Subcutaneous adipose tissue (tissue), 4 donors: Measurements from ENCODE around the gene CCDC3. TPM values are rescaled to one million over a fixed set of nuclear protein-coding genes. Genes with fewer than 3 reads are reported as not detected.

ENCODE experiments used
- CTCF ChIP-seq: fragments of 450-650 bp; IDR thresholded peaks from one replicate; pipeline ENCODE4 v1.5.1; 2016; ENCODE audit warnings: low read depth, mild to moderate bottlenecking, control low read depth, antibody characterized with exemption, moderate library complexity
- total RNA-seq, 4 donors: library from RNA; depleted of rRNA; stranded (reverse); fragments of >200 nt; gene quantifications; one replicate each; pipeline ENCODE4 v1.1.0, GENCODE V29; 2016

Gene CCDC3
- total RNA-seq, 4 donors from 2014 or later = 4.8 to 39.1 (median 19.4) TPM

- no peak for TF ChIP-seq CTCF
Measured at GRCh38 chr10:13019280-13019679, 17.8 kb upstream of the CCDC3 start.

DNA sequence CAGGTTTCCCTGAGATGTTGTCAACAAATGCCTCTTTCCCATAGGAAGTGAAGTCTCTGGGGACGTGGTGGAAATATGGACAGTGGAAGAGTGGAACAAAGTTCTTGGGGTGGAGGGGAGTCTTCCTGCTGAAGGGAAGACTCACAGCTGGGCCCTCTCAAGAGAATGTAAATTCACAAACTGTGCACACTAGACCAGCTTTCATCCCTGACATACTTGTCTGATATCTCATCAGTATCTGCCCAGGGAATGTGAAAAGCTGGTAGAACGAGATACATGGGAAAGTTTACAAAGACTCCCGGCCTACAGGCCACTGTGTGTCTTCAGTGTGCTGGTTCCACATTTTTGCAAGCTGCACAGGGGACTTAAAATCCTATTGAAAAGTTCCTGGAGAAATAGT, 16.7 kb upstream of the CCDC3 start:
- TF ChIP-seq CTCF = no peak

DNA sequence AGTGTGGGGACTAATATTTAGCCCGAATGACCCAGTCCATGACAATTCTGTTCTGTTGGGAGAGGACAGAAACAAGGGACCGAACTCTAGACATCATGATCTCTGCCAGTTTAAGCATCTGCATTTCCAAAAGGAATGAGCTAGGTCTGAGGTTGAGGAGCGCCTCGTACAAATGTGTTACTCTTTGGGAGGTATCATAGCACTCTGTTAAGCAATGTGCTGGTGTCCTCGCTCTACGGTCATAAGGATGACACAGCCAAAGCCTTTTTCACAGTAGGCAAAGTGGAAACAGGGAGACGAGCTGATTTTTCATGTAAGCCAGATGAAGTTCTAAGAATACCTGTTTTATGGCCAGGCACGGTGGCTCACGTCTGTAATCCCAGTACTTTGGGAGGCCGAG, 15.4 kb upstream of the CCDC3 start:
- no peak for TF ChIP-seq CTCF

DNA sequence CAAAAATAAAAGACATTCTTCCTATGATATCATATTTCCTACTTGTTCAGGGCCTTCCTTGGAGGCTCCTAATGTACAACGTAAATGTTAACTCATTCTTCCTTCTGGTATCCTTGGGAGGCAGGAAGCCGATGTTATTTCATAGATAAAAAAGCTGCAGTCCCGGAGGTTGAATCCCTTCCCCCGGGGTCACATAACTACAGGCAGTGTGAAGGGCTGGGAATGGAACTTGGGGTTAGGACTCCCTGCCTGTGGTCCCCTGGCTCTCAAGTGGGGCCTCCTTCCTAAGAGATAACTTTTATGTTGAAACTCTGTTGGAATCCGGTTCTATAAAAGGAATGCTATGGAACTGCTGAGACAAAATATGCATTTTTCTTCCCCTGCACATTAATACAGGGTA, 14.9 kb upstream of the CCDC3 start:
- TF ChIP-seq CTCF = no peak

DNA sequence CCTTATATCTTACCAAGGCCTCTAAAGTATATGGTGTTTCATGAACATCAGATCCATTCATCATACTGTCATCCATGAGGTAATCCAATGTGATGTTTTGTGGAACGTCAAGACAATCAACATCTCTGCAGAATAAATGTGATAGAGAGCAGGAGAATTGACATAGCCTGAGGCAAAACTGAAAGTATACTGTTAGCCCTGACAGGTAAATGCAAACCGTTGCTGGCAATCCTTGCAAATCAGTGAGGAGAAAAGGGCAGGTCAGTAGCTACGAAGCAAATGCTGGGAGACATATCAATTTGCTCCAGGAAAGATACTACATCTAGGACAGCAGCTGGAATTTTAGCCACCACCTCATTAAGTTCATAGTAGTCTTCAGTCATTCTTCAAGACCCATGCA, 4.5 kb upstream of the CCDC3 start:
- TF ChIP-seq CTCF = no peak

GRCh38 chr10:13003759-13004158, 2.2 kb upstream of the CCDC3 start:
- no peak for TF ChIP-seq CTCF

- TF ChIP-seq CTCF = no peak
Measured at GRCh38 chr10:13003004-13003403, 1.5 kb upstream of the CCDC3 start.

DNA sequence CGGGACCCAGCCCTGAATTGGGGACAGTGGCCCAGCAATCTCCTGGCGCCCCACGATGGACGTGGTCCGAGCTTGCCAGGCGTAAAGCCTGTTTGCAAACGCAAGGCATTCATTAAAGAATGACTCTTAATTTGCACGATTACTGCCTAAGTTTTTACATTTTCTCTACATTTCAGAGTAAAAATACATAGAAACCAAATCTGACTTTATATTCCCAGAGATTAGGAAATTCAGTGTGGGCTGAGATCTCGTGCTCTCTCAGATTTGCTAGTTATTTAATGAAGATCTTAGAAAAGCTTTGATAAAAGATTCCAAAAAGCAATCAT, 337 bp upstream of the CCDC3 start:
- no peak for TF ChIP-seq CTCF
